Renal cortical epithelial cell (primary cell): Measurements from ENCODE around the gene FOXN1. TPM values are rescaled to one million over a fixed set of nuclear protein-coding genes. Genes with fewer than 3 reads are reported as not detected.
A peak's percentile ranks its signal among the peaks of the same experiment; 100 is the strongest.
"Not testable (repeated sequence)": the region's sequence is repeated elsewhere in the genome, so short reads cannot be mapped to it uniquely, and the experiment has no call there.

Experiments
- DNase-seq: peaks from one replicate; pipeline ENCODE4 v3.0.0-alpha.2; 2011; ENCODE audit warnings: low read depth
- total RNA-seq: library from RNA; depleted of rRNA; stranded (reverse); fragments of >200 nt; gene quantifications from 2 replicates; pipeline ENCODE4 v1.2.3, GENCODE V29; 2014

FOXN1 gene
- total RNA-seq, 1 donor from 2014 or later = not detected

DNA sequence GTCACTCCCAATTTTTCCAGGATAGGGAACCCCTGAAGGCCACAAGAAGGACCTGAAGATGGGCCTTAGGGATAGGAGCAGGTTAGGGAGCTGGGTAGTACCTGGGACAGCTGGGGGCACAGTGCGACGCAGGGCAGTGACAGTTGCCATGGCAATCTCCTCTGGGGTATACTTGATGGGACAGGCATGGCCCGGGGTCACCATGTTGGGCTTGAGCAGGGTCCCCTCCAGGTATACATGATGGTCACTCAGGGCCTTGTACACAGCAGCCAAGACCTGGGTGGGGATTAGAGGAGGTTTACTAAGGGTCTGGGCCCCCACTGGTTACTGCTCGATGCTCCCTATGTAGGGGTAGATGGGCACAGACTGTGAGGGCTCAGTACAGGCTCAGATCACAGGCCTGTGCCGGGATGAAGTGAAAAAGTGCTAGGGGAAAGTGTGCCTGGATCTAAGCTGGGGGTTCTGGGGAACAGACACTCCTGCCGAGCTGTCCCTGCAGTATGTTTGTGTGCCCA, 67.9 kb downstream of the FOXN1 start:
- DNase-seq = no peak

DNA sequence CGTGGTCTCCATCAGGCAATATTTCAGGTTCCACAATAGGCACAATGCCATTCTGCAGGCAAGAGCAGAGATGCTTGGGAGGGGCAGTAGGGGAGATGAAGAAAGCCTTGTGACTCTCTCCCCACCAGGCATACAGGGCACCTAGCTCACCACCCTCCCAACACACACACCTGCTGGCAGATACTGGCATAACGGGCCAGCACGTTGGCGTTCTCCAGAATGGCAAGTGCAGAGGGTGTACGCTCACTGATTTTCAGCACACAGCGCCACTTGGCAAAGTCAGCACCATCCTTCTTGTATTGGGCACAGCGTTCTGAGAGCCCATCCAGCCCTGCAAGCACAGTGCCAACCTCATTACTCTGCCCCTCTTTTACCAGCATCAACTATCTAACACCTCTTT, 68.4 kb downstream of the FOXN1 start:
- no peak for DNase-seq

- DNase-seq = no peak
Measured at GRCh38 chr17:28575126-28575795, 69.1 kb downstream of the FOXN1 start.

GRCh38 chr17:28576016-28576415, 69.9 kb downstream of the FOXN1 start:
- not testable (repeated sequence) for DNase-seq

DNA sequence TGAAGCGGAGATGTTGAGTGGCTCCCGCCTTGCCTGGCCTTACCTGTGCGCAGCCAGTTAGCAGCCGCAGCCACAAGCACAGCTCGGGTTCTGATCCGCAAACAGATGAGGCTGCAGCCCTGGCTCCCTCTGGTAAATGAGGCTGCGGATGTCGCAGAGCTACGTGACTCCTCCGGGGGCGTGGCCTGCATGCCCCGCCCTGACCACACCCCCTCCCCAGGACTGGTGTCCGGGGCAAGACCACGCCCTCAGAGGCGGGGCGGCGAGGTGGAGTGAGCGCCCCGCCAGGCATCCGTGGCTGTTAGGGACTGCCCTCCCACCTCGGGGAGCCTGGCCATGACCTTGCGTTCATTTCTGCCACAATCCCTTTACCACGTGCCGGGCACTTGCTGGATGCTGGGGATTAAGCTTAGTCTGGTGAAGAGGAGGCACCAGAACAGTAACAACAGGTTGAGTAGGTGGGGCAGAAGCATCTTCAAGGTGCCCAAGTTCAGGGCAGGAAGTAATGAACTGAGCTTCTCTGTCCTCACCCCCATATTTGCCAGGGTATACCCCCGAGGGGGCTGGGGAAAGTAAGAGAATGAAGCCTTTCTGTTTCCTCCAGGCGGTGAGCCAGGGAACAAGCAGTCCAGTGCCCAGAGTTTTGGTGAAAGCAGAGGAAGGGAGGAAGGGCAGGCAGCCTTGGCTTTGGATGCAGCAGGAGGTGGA, 70.8 kb downstream of the FOXN1 start, which contains the start of gene ALDOC:
Gene ALDOC, minus strand, starts transcription at position 138 of the 708 bp plus-strand sequence. CDS start 1,363 bp downstream, outside the sequence.
- DNase-seq = peak; percentile 84

- DNase-seq = no peak
Measured at GRCh38 chr17:28577466-28577824, 71.3 kb downstream of the FOXN1 start.

DNA sequence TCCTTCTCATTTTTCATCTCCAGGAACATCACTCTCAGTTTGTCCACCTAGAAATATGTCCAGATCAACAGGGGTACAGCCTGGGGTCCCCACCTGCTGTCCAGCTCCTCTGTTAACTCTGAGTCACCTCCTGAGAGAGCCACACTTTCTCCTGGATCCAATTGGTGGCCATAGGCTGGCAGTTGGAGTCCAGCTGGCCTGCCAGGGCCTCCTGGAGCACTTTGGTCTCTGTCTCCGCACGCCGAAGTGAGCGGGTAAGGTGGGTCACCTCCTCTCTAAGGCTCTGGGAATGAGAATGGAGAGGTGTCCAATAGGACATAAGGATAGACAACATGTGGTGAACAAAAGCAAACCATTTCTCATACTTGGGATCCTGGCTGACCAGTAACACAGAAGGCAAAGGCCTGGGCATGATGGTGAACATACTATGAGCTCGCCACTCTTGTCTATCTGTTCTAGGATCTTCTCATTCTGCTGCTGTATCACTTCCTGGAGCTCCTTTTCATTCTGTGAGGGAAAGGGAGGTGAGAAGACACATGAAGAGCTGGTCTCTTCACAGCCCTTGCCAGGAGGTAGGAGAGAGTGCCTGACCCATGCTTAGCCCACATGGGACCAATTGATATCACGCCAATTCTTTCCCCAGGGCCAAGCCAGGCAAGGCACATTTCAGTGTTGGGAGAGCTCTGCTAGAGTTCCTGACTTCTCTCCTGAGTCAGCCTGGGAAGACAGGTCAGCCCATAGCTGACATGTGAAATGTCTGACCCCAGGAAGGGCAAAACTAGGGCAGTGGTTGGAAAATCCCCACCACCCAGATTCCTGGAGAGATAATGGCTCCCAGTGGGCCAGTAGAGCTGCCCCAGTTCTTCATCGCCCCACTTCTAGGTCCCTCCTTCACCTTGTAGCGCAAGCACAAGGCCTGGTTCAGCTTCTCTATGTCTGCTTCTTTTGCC, 72.4 kb downstream of the FOXN1 start:
- DNase-seq = no peak

GRCh38 chr17:28579526-28579925, 73.4 kb downstream of the FOXN1 start:
- no peak for DNase-seq

DNA sequence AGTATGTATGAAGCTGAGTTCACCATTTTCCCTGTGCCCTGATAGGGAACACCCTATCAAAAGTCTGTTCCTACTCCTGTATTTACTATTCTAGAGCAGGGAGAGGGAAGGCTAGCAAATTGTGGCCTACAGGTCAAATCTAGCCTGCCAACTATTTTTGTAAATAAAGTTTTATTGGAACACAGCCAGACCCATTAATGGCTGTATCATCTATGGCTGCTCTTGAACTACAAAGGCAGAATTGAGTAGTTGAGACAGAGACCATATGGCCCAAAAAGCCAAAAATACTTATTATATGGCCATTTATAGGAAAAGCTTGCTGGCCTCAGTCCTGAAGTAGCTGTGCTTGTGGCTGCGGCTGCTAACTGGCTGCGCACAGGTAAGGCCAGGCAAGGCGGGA, 74.8 kb downstream of the FOXN1 start:
- DNase-seq = no peak

DNA sequence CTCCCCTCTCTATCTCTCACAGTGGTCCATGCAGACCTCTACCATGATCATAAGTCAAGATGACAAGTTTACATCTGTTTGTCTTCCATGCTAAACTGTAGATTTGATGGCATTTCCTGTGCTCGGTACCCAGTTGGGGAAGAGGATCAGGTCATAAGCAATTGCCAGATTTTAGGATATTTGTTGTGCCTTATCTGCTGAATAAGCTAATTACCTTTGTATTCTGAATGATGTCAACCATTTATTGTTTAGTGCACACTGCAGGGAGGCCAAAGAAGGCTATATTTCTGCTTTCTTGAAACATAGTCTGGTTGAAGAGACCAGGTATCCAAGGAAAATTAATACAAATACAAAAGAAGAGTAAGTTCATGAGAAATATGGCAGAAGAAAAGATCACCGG, 76.4 kb downstream of the FOXN1 start:
- DNase-seq = no peak

- DNase-seq = no peak
Measured at GRCh38 chr17:28584434-28584833, 78.3 kb downstream of the FOXN1 start.

DNA sequence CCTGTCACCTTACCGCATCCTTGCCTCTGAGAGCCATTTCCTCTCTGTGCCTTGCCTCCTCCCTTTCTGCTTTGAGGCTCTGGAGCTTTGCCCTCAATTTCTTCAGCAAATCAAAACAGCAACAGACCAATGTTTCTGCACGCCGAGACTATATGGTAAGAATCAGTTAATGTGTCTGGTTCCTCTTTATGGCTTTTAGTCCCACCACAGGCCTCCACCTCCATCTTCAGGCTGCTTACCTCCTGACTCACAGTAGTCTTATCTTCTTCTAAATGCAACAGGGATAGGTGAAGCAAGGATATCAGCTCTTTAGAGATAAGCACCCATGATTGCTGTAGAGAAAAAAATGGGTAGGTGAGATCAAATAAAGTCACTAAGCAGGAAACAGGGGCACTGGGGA, 79.7 kb downstream of the FOXN1 start:
- no peak for DNase-seq

Other genes with a start within 250 kb of the FOXN1 start
- gene TMEM97, start 187.1 kb upstream of the FOXN1 start, total RNA-seq = 8.7 and 17.9 TPM in 2 replicates
- 46.6 and 57.0 TPM in 2 replicates for gene IFT20, start 170.9 kb upstream of the FOXN1 start, total RNA-seq
- 81.2 and 85.4 TPM in 2 replicates for gene TNFAIP1, start 170.6 kb upstream of the FOXN1 start, total RNA-seq
- gene POLDIP2, start 148.8 kb upstream of the FOXN1 start, total RNA-seq = 78.0 and 81.9 TPM in 2 replicates
- not detected in 2 replicates for gene SEBOX, start 141.1 kb upstream of the FOXN1 start, total RNA-seq
- gene VTN, start 136.0 kb upstream of the FOXN1 start, total RNA-seq = not detected in 2 replicates
- gene SARM1, start 134.7 kb upstream of the FOXN1 start, total RNA-seq = 1.4 and 8.9 TPM in 2 replicates
- 4.0 and 8.6 TPM in 2 replicates for gene SLC46A1, start 100.1 kb upstream of the FOXN1 start, total RNA-seq
- not detected in 2 replicates for gene SLC13A2, start 32.7 kb upstream of the FOXN1 start, total RNA-seq
- 15.6 and 29.3 TPM in 2 replicates for gene UNC119, start 46.3 kb downstream of the FOXN1 start, total RNA-seq
- 70.0 and 114 TPM in 2 replicates for gene PIGS, start 65.2 kb downstream of the FOXN1 start, total RNA-seq
- gene ALDOC, start 70.5 kb downstream of the FOXN1 start, total RNA-seq = 26.7 and 40.6 TPM in 2 replicates
- gene SPAG5, start 92.7 kb downstream of the FOXN1 start, total RNA-seq = 3.3 and 12.5 TPM in 2 replicates
- 6.1 and 7.1 TPM in 2 replicates for gene RSKR, start 107.8 kb downstream of the FOXN1 start, total RNA-seq
- 182 and 259 TPM in 2 replicates for gene BLTP2, start 138.8 kb downstream of the FOXN1 start, total RNA-seq
- gene SDF2, start 155.6 kb downstream of the FOXN1 start, total RNA-seq = 60.7 and 82.5 TPM in 2 replicates
- gene SUPT6H, start 155.9 kb downstream of the FOXN1 start, total RNA-seq = 22.1 and 92.6 TPM in 2 replicates
- 0.17 and 1.1 TPM in 2 replicates for gene PROCA1, start 205.5 kb downstream of the FOXN1 start, total RNA-seq
- gene RAB34, start 211.5 kb downstream of the FOXN1 start, total RNA-seq = 131 and 208 TPM in 2 replicates
- gene RPL23A, start 213.6 kb downstream of the FOXN1 start, total RNA-seq = 540 and 600 TPM in 2 replicates
- gene TLCD1, start 219.9 kb downstream of the FOXN1 start, total RNA-seq = 8.1 and 18.2 TPM in 2 replicates
- 2.4 and 5.6 TPM in 2 replicates for gene NEK8, start 222.4 kb downstream of the FOXN1 start, total RNA-seq
- 63.8 and 103 TPM in 2 replicates for gene TRAF4, start 237.7 kb downstream of the FOXN1 start, total RNA-seq